GM19239 (cell line): ENCODE measurements around the gene ZSCAN10.

Experiments used
- DNase-seq: peaks from one replicate; pipeline ENCODE4 v3.0.0; 2011; ENCODE audit warnings: low spot score; ENCODE audit not compliant: insufficient read length
- FAIRE-seq: peaks from 2 replicates; lab custom pipeline; 2011; peaks lifted over from hg19 to GRCh38; lab: Jason Lieb, UNC

ZSCAN10 gene

DNA sequence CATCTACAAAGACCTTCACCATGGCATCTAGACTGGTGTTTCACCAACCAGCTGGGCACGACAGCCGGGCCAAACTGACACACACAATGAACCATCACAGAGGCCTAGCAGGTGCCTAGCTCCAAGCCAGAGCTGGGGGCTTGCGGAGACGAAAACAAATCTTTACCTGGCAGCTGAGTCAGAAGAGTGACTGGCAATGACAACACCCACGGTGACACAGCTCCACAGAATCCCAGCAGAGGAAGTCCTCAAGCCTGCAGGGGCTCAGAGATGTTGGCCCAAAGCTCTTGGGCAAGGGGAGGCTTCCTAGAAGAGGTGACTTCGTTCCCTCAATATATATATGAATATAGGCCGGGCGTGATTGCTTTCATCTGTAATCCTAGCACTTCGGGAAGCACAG lies 47.6 kb downstream of the ZSCAN10 start:
- no peak for FAIRE-seq

DNA sequence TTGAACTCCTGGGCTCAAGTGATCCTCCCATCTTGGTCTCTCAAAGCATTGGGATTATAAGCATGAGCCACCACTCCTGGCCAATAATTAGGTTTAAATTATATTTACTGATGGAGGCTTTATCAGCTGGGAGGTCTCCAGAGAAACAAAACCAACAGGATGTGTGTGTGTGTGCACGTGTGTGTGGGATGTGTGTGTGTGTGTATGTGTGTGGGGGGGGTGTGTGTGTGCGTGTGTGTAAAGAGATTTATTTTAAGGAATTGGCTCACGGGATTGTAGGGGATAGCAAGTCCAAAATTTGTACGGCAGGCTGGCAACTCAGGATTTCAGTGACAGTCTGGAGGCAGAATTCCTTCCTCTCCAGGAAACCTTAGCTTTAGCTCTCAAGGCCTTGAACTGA lies 48.1 kb downstream of the ZSCAN10 start:
- no peak for FAIRE-seq
- no peak for DNase-seq

More for the DNA sequence above, 47.6 kb downstream of the ZSCAN10 start:
- no peak for DNase-seq

DNA sequence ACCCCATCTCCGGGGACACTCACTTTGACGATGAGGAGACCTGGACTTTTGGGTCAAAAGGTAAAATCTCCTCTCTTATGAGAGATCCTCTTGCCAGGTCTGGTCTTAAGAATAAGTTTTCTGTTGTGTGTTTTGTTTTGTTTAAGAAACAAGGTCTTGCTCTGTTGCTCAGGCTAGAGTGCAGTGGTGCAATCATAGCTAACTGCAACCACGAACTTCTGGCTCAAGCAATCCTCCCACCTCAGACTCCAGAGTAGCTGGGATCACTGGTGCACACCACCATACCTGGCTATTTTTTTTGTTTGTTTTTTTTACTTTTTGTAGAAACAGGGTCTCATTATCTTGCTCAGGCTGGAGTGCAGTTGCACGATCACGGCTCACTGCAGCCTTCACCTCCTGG lies 48.6 kb downstream of the ZSCAN10 start:
- FAIRE-seq (no peak), DNase-seq (no peak)

DNA sequence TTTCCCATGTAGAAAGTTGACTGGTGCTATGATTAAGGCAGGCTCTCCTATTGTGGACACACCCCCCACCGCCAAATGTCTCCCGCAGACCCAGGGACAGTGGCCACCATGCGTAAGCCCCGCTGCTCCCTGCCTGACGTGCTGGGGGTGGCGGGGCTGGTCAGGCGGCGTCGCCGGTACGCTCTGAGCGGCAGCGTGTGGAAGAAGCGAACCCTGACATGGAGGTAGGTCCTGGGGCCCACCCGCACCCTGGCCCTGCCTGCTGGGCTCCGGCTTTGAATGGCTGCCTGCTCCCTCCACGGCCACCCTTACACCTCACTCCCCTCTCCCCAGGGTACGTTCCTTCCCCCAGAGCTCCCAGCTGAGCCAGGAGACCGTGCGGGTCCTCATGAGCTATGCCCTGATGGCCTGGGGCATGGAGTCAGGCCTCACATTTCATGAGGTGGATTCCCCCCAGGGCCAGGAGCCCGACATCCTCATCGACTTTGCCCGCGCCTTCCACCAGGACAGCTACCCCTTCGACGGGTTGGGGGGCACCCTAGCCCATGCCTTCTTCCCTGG lies 49.1 kb downstream of the ZSCAN10 start:
- no peak for FAIRE-seq
- DNase-seq = no peak

DNA sequence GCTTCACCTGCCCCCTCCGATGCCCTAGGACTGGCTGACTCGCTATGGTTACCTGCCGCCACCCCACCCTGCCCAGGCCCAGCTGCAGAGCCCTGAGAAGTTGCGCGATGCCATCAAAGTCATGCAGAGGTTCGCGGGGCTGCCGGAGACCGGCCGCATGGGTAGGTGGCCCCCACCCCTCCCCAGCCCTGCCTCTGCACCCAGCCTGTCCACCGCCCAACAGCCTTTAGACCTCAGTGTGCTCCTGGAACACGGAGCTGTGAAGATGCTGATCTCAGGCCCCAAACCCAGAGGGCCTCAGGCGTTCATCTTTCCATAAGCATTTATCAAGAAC lies 51.7 kb downstream of the ZSCAN10 start:
- no peak for DNase-seq
- FAIRE-seq = no peak

DNA sequence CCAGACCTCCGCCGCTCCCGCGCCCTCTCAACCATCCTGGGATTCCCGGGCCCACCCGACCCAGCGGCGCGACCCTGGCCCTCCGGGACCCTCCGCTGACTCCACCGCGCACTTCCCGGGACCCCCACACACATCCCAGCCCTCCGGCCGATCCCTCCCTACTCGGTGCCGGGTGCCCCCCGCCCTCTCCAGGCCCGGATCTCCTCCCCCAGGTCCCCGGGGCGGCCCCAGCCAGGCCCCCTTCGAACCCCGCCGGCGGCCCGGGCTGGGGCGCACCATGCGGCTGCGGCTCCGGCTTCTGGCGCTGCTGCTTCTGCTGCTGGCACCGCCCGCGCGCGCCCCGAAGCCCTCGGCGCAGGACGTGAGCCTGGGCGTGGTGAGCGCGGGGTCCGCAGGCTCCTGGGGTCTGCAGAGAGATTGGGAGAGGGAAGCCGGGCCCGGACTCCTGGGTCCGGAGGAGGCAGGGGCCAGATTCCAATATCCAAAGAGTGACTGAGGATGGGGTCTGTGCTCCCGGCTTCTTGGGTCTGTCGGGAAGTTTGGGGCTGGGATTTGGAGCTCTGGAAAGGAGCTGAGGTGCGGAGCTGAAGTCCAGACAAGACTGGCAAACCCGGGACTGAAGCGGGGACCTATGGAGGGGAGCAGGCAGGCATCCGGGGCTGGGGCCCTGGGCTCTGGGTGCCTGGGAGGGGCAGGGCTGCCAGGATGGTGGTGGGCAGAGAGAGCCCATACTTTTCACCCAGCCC lies 52.3 kb downstream of the ZSCAN10 start:
- DNase-seq = no peak
- FAIRE-seq = no peak

DNA sequence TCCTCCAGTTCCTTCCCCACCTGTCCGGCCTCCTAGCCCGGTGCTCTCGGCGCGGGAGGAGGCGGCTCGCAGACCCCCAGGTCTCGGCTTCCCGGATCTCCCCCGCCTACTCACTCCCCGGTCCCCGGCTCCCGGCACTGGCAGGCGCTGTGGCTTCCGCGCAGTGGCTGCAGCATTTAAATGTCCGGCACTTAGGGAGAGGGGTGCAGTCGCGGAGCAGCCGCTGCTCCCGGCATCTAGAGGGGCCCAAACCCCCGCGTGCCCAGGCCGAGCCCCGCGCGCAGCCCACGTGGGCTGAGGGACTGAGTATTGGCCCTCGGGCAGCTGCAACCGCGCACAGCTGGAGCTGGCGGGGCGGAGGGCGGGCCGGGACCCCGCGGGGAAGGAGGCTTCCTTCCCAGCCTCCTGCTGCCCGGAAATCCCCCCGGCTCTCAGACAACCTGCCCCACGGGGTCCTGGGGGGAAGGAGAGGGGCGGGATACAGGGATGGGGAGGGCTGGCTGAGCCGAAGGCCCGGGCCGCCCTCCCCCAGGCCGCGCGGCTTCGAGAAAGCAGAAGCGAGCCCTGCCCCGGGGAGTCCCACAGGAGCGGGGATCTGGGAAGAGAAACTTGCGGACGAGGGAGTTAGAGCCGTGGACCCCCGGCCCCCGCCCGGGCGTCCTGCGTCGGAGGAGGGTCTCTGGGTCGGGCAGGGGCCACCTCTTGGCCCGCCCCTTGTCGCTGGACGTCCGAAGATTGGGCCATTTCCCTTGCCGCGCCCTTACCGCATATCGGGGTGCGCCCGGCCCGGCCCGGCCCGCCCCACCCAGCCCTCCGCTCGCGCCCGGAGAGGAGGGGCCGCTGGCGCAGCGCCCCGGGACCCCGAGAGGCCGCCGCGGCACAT lies 53.1 kb downstream of the ZSCAN10 start, which contains the start of gene MMP25:
Gene MMP25, plus strand, starts transcription at position 804 of the 883 bp plus-strand sequence. CDS start 357 bp downstream, outside the sequence.
- DNase-seq (peak; percentile 61), FAIRE-seq (no peak)

DNA sequence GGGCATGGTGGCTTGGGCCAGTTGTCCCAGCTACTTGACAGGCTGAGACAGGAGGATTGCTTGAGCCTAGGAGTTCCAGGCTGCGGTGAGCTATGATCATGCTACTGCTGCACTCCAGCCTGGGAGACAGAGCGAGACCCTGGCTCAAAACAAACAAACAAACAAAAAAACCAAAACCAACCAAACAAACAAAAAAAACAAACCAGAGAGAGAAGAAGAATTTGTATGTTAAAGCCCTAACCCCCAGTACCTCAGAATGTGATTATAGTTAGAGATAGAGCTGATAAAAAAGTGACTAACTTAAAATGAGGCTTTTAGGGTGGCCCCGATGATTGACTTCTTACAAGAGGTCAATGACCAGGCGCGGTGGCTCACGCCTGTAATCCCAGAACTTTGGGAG lies 54.4 kb downstream of the ZSCAN10 start:
- no peak for FAIRE-seq

DNA sequence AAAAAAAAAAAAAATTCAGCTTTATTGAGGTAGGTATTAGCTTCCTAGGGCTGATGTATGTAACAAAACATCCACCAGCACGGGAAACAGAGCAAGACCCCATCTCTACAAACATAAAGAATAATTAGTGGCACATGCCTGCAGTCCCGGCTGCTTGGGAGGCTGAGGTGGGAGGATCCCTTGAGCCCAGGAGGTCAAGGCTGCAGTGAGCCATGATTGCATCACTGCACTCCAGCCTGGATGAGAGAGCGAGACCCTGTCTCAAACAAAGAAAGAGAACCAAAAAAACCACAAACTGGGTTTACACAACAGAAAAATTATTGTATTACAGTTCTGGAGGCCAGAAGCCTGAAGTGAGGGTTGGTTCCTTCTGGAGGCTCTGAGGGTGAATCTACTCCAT lies 56.7 kb downstream of the ZSCAN10 start:
- DNase-seq (no peak), FAIRE-seq (no peak)

More for the DNA sequence above, 54.4 kb downstream of the ZSCAN10 start:
- no peak for DNase-seq

DNA sequence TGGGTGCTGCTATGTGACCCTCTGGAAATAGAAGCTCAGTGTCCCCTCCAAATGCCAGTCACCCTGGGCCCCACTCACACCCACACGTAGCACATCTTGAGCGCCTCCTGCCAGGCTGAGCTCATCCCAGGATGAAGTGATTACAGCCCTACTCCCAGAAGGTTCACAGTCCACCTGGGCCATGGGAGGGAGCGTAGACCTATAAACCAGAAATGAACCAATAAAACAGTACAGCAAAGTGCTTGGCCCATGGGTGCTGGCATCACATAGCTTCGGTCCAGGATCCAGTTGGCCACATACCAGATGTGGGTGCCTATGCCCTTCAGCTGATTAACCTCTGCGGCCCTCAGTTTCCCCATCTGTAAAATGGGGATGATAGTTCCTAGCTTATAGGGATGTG lies 60.2 kb downstream of the ZSCAN10 start:
- FAIRE-seq = no peak
- DNase-seq = no peak
